K562 (cell line): ENCODE measurements around the gene SYNGR4. TPM values are rescaled to one million over a fixed set of nuclear protein-coding genes. Genes with fewer than 3 reads are reported as not detected.

ENCODE experiments used
- CUX1 ChIP-seq: fragments of 200-800 bp; sonication (Bioruptor generic); IDR thresholded peaks from 2 replicates; pipeline ENCODE4 v1.6.1; 2016; ENCODE audit warnings: missing genetic modification characterization, missing compliant biosample characterization
- FOXM1 ChIP-seq, 2 experiments: fragments of 450-650 bp in 1 of 2; sonication (generic) in 1 of 2; formaldehyde crosslinking in 1 of 2; IDR thresholded peaks; 2 replicates each; pipeline versions ENCODE4 v1.6.1 to v1.9.0; 2017 to 2022; ENCODE audit warnings: low read depth in 2 of 2, mild to moderate bottlenecking in 2 of 2, missing genetic modification reagents in 1 of 2, moderate library complexity in 1 of 2
- PHF21A ChIP-seq: fragments of 450-650 bp; IDR thresholded peaks from 2 replicates; pipeline ENCODE4 v1.6.1; 2017; ENCODE audit warnings: low read depth, borderline replicate concordance
- SAP30 ChIP-seq: fragments of 200-600 bp; sonication (generic); IDR thresholded peaks from 2 replicates; pipeline ENCODE4 v1.6.1; 2012; ENCODE audit warnings: borderline replicate concordance, low read depth, mild to moderate bottlenecking, moderate library complexity, low read length, control low read depth, inconsistent platforms; ENCODE audit not compliant: insufficient read depth, poor library complexity, severe bottlenecking
- ZBTB49 ChIP-seq: sonication (generic); formaldehyde crosslinking; IDR thresholded peaks from 2 replicates; pipeline ENCODE4 v1.8.0; 2022; ENCODE audit warnings: missing genetic modification reagents, mild to moderate bottlenecking, borderline replicate concordance
- ZNF3 ChIP-seq: fragments of 250-450 bp; sonication (Bioruptor Pico); IDR thresholded peaks from 2 replicates; pipeline ENCODE4 v1.5.0; 2021; ENCODE audit warnings: mild to moderate bottlenecking, moderate library complexity
- ZNF395 ChIP-seq: fragments of 200-800 bp; sonication (Bioruptor generic); IDR thresholded peaks from 2 replicates; pipeline ENCODE4 v1.6.1; 2017; ENCODE audit warnings: missing genetic modification characterization, missing compliant biosample characterization
- ZNF518B ChIP-seq: fragments of 250-450 bp; sonication (Bioruptor Pico); IDR thresholded peaks from 2 replicates; pipeline ENCODE4 v1.5.0; 2021; ENCODE audit warnings: mild to moderate bottlenecking, moderate library complexity
- ZNF695 ChIP-seq: fragments of 450-650 bp; formaldehyde crosslinking; IDR thresholded peaks from 2 replicates; pipeline ENCODE4 v1.4.0; 2020; ENCODE audit warnings: mild to moderate bottlenecking, moderate library complexity
- polyA plus RNA-seq, 8 experiments: library from polyadenylated mRNA; depleted of rRNA in 4 of 8; stranded (reverse) in 5 of 8; unstranded in 3 of 8; fragments of >200 nt; fragmentation: Nextera tagmentation in 2 of 8; fragmentation: Illumina TruSeq in 1 of 8; extraction: Ambion mirVana in 2 of 8; extraction: Trizol in 1 of 8; gene quantifications; 2 replicates each; pipeline versions ENCODE4 v1.2.1 to v1.2.3, GENCODE V29; 2011 to 2014; ENCODE audit warnings: inconsistent platforms in 1 of 8, missing spikeins in 1 of 8
- total RNA-seq, 7 experiments: library from RNA; depleted of rRNA in 6 of 7; stranded (reverse); fragments of >200 nt in 6 of 7; fragmentation: Illumina TruSeq in 2 of 7; extraction: Trizol in 2 of 7; gene quantifications; 2 replicates each; pipeline versions ENCODE4 v1.2.1 to v1.2.3, GENCODE V29; 2011 to 2021; ENCODE audit warnings: low replicate concordance in 1 of 7

SYNGR4 gene
- total and polyA plus RNA-seq, 9 of the 15 experiments (the other 6 are each of a cell fraction or from before 2014, with no cell fraction given): 0.07 to 0.14 TPM; not detected in 7

- TF ChIP-seq ZNF518B (CRISPR knock-in tag) (no peak), ZNF395 (no peak), ZNF3 (CRISPR knock-in tag) (no peak), ZBTB49 (CRISPR knock-in tag) (no peak), SAP30 (peak; percentile 66), FOXM1 (IDR thresholded peaks at IDR 0.05; ENCODE audit: low read depth) (peak; percentile 72), FOXM1 (CRISPR knock-in tag; IDR thresholded peaks at IDR 0.05; ENCODE audit: low read depth) (no peak), CUX1 (CRISPR knock-in tag) (peak; percentile 55; the same call in 1 of the 2 replicates), PHF21A (no peak), ZNF695 (CRISPR knock-in tag) (no peak)
These were observed 31.3 kb upstream of the SYNGR4 start (continued) for GRCh38 chr19:48332662-48333466.
